ENCODE measurements around the gene CPNE2. TPM values are rescaled to one million over a fixed set of nuclear protein-coding genes. Genes with fewer than 3 reads are reported as not detected.

The CPNE2 gene
- total and polyA plus RNA-seq, 10 of the 15 experiments (the other 5 are each of a cell fraction or from before 2014, with no cell fraction given) = 3.1 to 22.1 (median 9.9) TPM

DNA sequence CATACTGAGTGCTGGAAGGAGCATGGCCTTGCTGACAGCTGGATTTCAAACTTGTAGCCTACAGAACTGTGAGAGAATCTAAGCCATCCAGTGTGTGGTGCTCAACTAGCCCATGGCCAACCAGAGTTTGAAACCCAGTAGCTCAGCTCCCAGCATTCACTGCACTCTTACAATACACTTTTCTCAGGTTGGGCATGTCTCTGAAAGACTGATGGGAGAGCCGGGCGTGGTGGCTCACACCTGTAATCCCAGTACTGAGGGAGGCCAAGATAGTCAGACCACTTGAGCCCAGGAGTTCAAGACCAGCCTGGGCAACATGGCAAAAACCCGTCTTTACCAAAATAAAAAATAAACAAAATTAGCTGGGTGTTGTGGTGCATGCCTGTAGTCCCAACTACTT is 3.8 kb downstream of the CPNE2 start (continued):
- TF ChIP-seq MXI1 (IDR thresholded peaks at IDR 0.05; ENCODE audit: low read depth, low read length) = no peak
- no peak for TF ChIP-seq MYC (IDR thresholded peaks at IDR 0.05; ENCODE audit: insufficient read depth, insufficient read length, insufficient replicate concordance, low read length, severe bottlenecking)
- TF ChIP-seq, protein P1, sequence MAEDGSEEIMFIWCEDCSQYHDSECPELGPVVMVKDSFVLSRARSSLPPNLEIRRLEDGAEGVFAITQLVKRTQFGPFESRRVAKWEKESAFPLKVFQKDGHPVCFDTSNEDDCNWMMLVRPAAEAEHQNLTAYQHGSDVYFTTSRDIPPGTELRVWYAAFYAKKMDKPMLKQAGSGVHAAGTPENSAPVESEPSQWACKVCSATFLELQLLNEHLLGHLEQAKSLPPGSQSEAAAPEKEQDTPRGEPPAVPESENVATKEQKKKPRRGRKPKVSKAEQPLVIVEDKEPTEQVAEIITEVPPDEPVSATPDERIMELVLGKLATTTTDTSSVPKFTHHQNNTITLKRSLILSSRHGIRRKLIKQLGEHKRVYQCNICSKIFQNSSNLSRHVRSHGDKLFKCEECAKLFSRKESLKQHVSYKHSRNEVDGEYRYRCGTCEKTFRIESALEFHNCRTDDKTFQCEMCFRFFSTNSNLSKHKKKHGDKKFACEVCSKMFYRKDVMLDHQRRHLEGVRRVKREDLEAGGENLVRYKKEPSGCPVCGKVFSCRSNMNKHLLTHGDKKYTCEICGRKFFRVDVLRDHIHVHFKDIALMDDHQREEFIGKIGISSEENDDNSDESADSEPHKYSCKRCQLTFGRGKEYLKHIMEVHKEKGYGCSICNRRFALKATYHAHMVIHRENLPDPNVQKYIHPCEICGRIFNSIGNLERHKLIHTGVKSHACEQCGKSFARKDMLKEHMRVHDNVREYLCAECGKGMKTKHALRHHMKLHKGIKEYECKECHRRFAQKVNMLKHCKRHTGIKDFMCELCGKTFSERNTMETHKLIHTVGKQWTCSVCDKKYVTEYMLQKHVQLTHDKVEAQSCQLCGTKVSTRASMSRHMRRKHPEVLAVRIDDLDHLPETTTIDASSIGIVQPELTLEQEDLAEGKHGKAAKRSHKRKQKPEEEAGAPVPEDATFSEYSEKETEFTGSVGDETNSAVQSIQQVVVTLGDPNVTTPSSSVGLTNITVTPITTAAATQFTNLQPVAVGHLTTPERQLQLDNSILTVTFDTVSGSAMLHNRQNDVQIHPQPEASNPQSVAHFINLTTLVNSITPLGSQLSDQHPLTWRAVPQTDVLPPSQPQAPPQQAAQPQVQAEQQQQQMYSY (CRISPR knock-in tag; IDR thresholded peaks at IDR 0.05) = no peak
- no peak for TF ChIP-seq SP1 (IDR thresholded peaks at IDR 0.05; ENCODE audit: low read depth, low read length)
- TF ChIP-seq ZBED1 (IDR thresholded peaks at IDR 0.05; ENCODE audit: borderline replicate concordance) = no peak

DNA sequence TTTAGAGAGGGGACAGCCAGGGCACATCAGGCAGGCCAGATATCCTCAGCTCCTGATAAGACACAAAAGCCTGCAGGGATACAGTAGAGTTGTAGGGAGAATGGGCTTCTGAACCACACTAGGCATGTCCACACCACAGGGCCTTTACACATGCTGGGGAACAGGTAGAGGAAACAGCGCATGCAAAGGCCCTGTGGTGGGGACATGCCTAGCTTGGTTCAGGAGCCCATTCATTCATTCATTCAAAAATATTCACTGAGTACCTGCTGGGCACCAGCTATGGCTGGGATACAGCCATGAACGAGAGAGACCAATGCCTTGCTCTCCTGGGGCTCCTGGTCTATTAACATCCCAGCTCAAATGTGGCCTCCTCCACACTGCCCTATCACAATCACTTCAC is 4.4 kb downstream of the CPNE2 start:
- POLR2A ChIA-PET = no interaction called here
- Histone ChIP-seq H3K36me3 (ENCODE audit: control insufficient read depth in 2 of 2, insufficient read depth in 2 of 2, low read length in 1 of 2) (no peaks in the 10 kb centered on the region), H3K9ac (ENCODE audit: control insufficient read depth, insufficient read depth, low read length) (no peak overlapping the region), H3K4me3 (no peak overlapping the region), H2AFZ (ENCODE audit: control insufficient read depth, low read depth, low read length) (no peak overlapping the region), H3K79me2 (ENCODE audit: control insufficient read depth, insufficient read depth, low read length) (no peaks in the 10 kb centered on the region), H3K4me2 (ENCODE audit: control insufficient read depth, insufficient read depth) (no peak overlapping the region), H4K20me1 (ENCODE audit: control insufficient read depth, insufficient read depth) (no peaks in the 10 kb centered on the region), H3K4me1 (ENCODE audit: control insufficient read depth, insufficient read depth, low read length) (no peaks in the 10 kb centered on the region; the same call in none of the 2 replicates), H3K27me3 (replicated peaks in 1 of 2; ENCODE audit: control insufficient read depth in 2 of 2, insufficient read depth in 2 of 2, low read length in 1 of 2) (peaks cover 0 to 4% of the 10 kb centered on the region in 2 experiments; a peak in 2 of 4 replicates), H3K9me3 (replicated peaks; ENCODE audit: control insufficient read depth, insufficient read depth, low read length) (no peaks in the 10 kb centered on the region), H3K27ac (ENCODE audit: control insufficient read depth, insufficient read depth) (no peak overlapping the region)
- no peak for DNase-seq (ENCODE audit: low read depth, low spot score)
- FAIRE-seq = no peak
- WGBS (ENCODE audit: insufficient coverage, insufficient replicate concordance, low lambda C conversion rate, missing lambda C conversion rate) = 91% methylated on average over 2 of the region's 2 CpGs
- CTCF ChIA-PET = interaction anchor here (0.6 to 3.1 kb wide), 9 partner anchors 10 to 394 kb away, joined by 3 to 15 read pairs (median 3); no protein-coding TSS in a partner anchor
- no peak for ATAC-seq
- intact Hi-C loops (cut with micrococcal nuclease; ENCODE audit: unreplicated experiment) = no loop called here
- in situ Hi-C loops (cut with MboI) = no loop called here
- SMC1A ChIA-PET (ENCODE audit: uncharacterized antibody, unreplicated experiment) = interaction anchor here (0.7 kb wide), 1 partner anchor 31 kb away, joined by 3 read pairs; no protein-coding TSS in a partner anchor
- TF ChIP-seq ZNF217 (IDR thresholded peaks at IDR 0.05) = no peak
- TF ChIP-seq ZNF622 (IDR thresholded peaks at IDR 0.05) = no peak
- TF ChIP-seq, protein P2, sequence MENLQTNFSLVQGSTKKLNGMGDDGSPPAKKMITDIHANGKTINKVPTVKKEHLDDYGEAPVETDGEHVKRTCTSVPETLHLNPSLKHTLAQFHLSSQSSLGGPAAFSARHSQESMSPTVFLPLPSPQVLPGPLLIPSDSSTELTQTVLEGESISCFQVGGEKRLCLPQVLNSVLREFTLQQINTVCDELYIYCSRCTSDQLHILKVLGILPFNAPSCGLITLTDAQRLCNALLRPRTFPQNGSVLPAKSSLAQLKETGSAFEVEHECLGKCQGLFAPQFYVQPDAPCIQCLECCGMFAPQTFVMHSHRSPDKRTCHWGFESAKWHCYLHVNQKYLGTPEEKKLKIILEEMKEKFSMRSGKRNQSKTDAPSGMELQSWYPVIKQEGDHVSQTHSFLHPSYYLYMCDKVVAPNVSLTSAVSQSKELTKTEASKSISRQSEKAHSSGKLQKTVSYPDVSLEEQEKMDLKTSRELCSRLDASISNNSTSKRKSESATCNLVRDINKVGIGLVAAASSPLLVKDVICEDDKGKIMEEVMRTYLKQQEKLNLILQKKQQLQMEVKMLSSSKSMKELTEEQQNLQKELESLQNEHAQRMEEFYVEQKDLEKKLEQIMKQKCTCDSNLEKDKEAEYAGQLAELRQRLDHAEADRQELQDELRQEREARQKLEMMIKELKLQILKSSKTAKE (IDR thresholded peaks at IDR 0.05; ENCODE audit: low read depth, poor library complexity, severe bottlenecking) = no peak
- TF ChIP-seq, protein P3, sequence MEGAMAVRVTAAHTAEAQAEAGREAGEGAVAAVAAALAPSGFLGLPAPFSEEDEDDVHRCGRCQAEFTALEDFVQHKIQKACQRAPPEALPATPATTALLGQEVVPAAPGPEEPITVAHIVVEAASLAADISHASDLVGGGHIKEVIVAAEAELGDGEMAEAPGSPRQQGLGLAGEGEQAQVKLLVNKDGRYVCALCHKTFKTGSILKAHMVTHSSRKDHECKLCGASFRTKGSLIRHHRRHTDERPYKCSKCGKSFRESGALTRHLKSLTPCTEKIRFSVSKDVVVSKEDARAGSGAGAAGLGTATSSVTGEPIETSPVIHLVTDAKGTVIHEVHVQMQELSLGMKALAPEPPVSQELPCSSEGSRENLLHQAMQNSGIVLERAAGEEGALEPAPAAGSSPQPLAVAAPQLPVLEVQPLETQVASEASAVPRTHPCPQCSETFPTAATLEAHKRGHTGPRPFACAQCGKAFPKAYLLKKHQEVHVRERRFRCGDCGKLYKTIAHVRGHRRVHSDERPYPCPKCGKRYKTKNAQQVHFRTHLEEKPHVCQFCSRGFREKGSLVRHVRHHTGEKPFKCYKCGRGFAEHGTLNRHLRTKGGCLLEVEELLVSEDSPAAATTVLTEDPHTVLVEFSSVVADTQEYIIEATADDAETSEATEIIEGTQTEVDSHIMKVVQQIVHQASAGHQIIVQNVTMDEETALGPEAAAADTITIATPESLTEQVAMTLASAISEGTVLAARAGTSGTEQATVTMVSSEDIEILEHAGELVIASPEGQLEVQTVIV (IDR thresholded peaks at IDR 0.05; ENCODE audit: borderline replicate concordance, partially characterized antibody) = no peak
- no peak for TF ChIP-seq FOS (IDR thresholded peaks at IDR 0.05; ENCODE audit: borderline replicate concordance, extremely low read depth, insufficient read length)
- TF ChIP-seq EGR1 (IDR thresholded peaks at IDR 0.05; ENCODE audit: borderline replicate concordance in 1 of 2, low read depth in 2 of 2, low read length in 2 of 2) = no peak
- no peak for TF ChIP-seq RCOR1 (conservative IDR thresholded peaks at IDR 0.05; ENCODE audit: low read depth, low read length)
- TF ChIP-seq BHLHE40 (IDR thresholded peaks at IDR 0.05; ENCODE audit: borderline replicate concordance in 1 of 2, low read depth in 2 of 2, low read length in 1 of 2) = no peak
- TF ChIP-seq TCF12 (IDR thresholded peaks at IDR 0.05; ENCODE audit: low read depth, low read length) = no peak
- no TSS peak for BruUV-seq (replicated peaks)
- RAD21 ChIA-PET (ENCODE audit: unreplicated experiment) = no interaction called here
